Right renal pelvis (tissue), 4 donors: ENCODE data around the gene VWCE. TPM values are rescaled to one million over a fixed set of nuclear protein-coding genes. Genes with fewer than 3 reads are reported as not detected.

ENCODE experiments used
- DNase-seq, 4 donors: peaks; one replicate each; pipeline ENCODE4 v3.0.0-alpha.2; 2013; ENCODE audit warnings: low read depth in 4 of 4, low spot score in 3 of 4, missing footprints in 1 of 4
- polyA plus RNA-seq, 4 donors: library from polyadenylated mRNA; unstranded; fragments of 120-200 nt; gene quantifications; one replicate each; pipeline ENCODE4 v1.2.1, GENCODE V29; 2013; ENCODE audit not compliant: insufficient read length in 4 of 4

The VWCE gene
- polyA plus RNA-seq, 4 donors = 1.9 to 2.6 (median 2.2) TPM

DNA sequence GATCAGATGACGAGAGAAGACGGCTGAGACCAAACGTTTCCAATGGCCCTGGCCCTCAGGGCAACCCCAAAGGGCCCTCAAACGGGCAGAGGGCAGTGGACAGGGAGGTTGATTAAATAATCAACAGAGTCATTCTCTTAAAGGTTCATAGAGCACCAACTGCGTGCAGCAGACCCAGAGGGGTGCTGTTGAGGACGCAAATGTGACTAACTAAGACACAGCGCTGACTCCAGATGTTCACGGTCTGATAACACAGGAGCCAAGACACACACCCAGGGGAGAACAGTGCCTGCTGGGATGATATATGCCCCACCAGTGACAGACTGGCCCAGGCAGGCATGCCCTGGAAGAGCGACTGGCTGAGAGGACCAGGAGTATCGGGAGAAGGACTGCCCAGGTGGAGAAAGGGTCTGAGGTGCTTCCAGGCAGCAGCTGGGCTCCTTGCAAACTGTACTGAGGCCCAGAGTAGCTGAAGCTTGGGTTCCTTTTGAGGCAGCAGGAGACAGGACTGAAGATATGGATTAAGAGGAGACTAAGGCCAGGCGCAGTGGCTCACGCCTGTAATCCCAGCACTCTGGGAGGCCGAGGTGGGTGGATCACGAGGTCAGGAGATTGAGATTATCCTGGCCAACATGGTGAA lies 7.7 kb downstream of the VWCE start:
- DNase-seq = no peak

GRCh38 chr11:61283613-61284012 lies 11.5 kb downstream of the VWCE start:
- no peak for DNase-seq

- DNase-seq = no peak
Observed at GRCh38 chr11:61281581-61282250, 13.4 kb downstream of the VWCE start.

GRCh38 chr11:61280883-61281580 lies 14.1 kb downstream of the VWCE start:
- no peak for DNase-seq

GRCh38 chr11:61279934-61280659 lies 15.0 kb downstream of the VWCE start:
- DNase-seq = no peak

- no peak for DNase-seq
Observed at GRCh38 chr11:61278001-61278470, 17.1 kb downstream of the VWCE start.

DNA sequence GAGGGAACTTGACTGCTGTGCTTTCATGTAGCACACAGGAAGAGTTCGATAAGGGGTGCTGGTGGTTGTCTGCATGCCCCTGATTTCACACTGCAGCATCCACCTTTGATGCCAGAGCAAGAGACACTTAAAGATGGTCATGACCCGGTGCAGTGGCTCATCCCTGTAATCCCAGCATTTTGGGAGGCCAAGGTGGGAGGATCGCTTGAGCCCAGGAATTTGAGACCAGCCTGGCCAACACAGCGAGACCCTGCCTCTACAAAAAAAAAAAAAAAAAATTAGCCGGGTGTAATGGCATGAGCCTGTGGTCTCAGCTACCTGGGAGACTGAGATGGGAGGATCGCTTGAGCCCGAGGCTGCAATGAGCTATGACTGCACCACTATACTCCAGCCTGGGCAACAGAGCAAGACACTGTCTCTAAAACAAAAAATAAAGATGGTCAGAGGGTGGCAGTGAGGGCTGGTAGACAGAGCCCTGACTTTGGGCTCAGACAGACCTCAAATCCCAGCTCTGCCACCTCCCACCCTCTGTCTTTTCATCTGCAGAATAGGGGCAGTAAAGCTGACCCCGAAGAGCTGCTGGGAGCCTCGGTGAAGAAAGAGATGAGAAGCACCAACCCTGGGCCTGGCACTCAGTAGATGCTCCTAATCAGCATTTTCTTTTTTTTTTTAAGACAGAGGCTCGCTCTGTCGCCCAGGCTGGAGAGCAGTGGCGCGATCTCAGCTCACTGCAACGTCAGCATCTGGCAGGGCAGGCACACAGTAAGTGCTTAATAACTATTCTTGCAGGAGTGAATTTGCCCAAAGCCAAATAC lies 17.7 kb downstream of the VWCE start:
- DNase-seq = no peak

DNA sequence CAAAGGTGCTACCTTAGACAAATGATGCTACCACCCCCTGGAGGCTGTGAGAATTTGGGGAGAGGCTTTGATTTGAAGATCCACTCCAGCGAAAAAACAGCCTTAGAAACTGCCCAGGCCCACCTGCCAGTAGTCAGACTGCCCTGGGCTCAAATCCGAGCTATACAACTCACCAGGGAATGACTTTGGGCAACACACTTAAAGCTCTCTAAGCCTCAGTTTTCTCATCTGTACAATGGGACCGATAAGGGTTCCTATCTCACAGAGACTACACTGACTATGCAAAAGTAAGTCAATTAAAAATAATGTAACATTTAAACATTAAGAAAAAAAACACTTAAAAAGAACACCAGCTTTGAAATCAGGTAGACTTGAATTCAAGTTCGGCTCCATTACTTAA lies 19.9 kb downstream of the VWCE start:
- DNase-seq = no peak

- DNase-seq = no peak
Observed at GRCh38 chr11:61274084-61274483, 21.0 kb downstream of the VWCE start.

GRCh38 chr11:61273178-61274078 lies 21.7 kb downstream of the VWCE start:
- DNase-seq = no peak

GRCh38 chr11:61272731-61273130 lies 22.4 kb downstream of the VWCE start:
- no peak for DNase-seq

- DNase-seq = no peak
Observed at GRCh38 chr11:61270354-61271076, 24.6 kb downstream of the VWCE start.

- DNase-seq = no peak
Observed at GRCh38 chr11:61268588-61269250, 26.4 kb downstream of the VWCE start.

- DNase-seq = no peak
Observed at GRCh38 chr11:61267437-61267841, 27.7 kb downstream of the VWCE start.

- no peak for DNase-seq
Observed at GRCh38 chr11:61266602-61267001, 28.5 kb downstream of the VWCE start.

- DNase-seq = no peak
Observed at GRCh38 chr11:61265357-61265756, 29.8 kb downstream of the VWCE start.

DNA sequence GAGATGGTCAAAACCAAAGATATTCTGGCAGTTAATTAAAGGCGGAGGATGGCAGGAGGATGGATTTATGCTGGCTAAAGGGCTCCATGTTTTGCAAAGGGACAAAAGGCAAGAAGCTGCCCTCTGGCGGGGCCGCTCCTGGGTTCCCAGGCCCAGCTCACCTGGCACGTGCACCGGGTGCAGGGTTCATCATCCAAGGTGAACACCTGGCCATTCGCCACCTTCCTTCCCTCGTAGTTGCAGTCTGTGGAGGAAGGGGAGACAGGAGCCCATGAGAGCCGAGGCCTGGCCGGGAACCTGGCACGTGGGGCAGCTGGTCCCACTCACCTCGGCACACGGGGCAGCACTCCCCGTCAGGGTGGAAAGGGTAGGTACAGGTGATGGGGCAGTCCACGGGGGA lies 30.3 kb downstream of the VWCE start:
- DNase-seq = no peak

- no peak for DNase-seq
Observed at GRCh38 chr11:61264371-61264770, 30.7 kb downstream of the VWCE start.
